CD4-positive, CD25-positive, alpha-beta regulatory T cell (primary cell): Measurements from ENCODE around the gene UBE2L6. TPM values are rescaled to one million over a fixed set of nuclear protein-coding genes. Genes with fewer than 3 reads are reported as not detected.
"Not testable (repeated sequence)": the region's sequence is repeated elsewhere in the genome, so short reads cannot be mapped to it uniquely, and the experiment has no call there.

Source experiments
- ATAC-seq, 2 donors: fragments of 150-1000 bp; cut with Tn5 transposase; one replicate each; pipeline ENCODE4 v1.10.0; 2021; ENCODE audit warnings: low read depth in 2 of 2, moderate number of reproducible peaks in 2 of 2, moderate library complexity in 1 of 2
- DNase-seq, 3 donors: peaks; one replicate each; pipeline versions ENCODE4 v3.0.0 to v3.0.0-alpha.2; 2012 to 2022; ENCODE audit warnings: mixed read lengths in 1 of 3
- H3K27ac ChIP-seq: one replicate; pipeline ENCODE4 v1.7.0; 2013; ENCODE audit warnings: mild to moderate bottlenecking, low read length; ENCODE audit not compliant: insufficient read depth, poor library complexity, severe bottlenecking
- H3K27me3 ChIP-seq: one replicate; pipeline ENCODE4 v1.7.0; 2013; ENCODE audit warnings: low read length; ENCODE audit not compliant: control insufficient read depth, insufficient read depth
- H3K36me3 ChIP-seq: one replicate; pipeline ENCODE4 v1.7.0; 2013; ENCODE audit warnings: mild to moderate bottlenecking, low read length, moderate library complexity; ENCODE audit not compliant: control insufficient read depth, insufficient read depth
- H3K4me1 ChIP-seq: 2 replicates; pipeline ENCODE4 v1.7.0; 2013; ENCODE audit warnings: mild to moderate bottlenecking, low read length; ENCODE audit not compliant: insufficient read depth, control insufficient read depth, poor library complexity, severe bottlenecking
- H3K4me3 ChIP-seq: one replicate; pipeline ENCODE4 v1.7.0; 2013; ENCODE audit warnings: low read depth, mild to moderate bottlenecking, low read length, moderate library complexity
- H3K9me3 ChIP-seq, 2 experiments: 1 replicate in 1 of 2; 2 replicates in 1 of 2; pipeline ENCODE4 v1.7.0; 2013; ENCODE audit warnings: low read length in 2 of 2, mild to moderate bottlenecking in 1 of 2, moderate library complexity in 1 of 2; ENCODE audit not compliant: control insufficient read depth in 2 of 2
- H3K27ac Mint-ChIP-seq, 3 donors: one replicate each; pipeline ENCODE4 v1.8.0; 2020 to 2022; ENCODE audit warnings: mild to moderate bottlenecking in 3 of 3, mixed read lengths in 3 of 3, moderate library complexity in 2 of 3
- H3K27me3 Mint-ChIP-seq: one replicate; pipeline ENCODE4 v1.8.0; 2022; ENCODE audit warnings: mild to moderate bottlenecking, mixed read lengths
- H3K36me3 Mint-ChIP-seq: one replicate; pipeline ENCODE4 v1.8.0; 2020; ENCODE audit warnings: mixed read lengths
- H3K4me1 Mint-ChIP-seq, 4 donors: one replicate each; pipeline ENCODE4 v1.8.0; 2020 to 2022; ENCODE audit warnings: mixed read lengths in 4 of 4, mild to moderate bottlenecking in 1 of 4
- H3K4me3 Mint-ChIP-seq, 4 donors: one replicate each; pipeline ENCODE4 v1.8.0; 2020 to 2022; ENCODE audit warnings: mild to moderate bottlenecking in 4 of 4, mixed read lengths in 4 of 4, moderate library complexity in 3 of 4
- H3K9me3 Mint-ChIP-seq, 7 donors: one replicate each; pipeline ENCODE4 v1.8.0; 2020 to 2022; ENCODE audit warnings: mixed read lengths in 7 of 7, mild to moderate bottlenecking in 3 of 7, moderate library complexity in 2 of 7
- polyA plus RNA-seq, 4 donors: library from polyadenylated mRNA; unstranded; fragments of 300-500 nt; fragmentation: Illumina TruSeq; gene quantifications; one replicate each; pipeline ENCODE4 v1.2.3, GENCODE V29; 2021
- total RNA-seq: library from RNA; stranded (reverse); gene quantifications from one replicate; pipeline ENCODE4 v1.2.3, GENCODE V29; 2022

The UBE2L6 gene
- total and polyA plus RNA-seq, 5 donors from 2014 or later: 103 to 406 (median 292) TPM

- DNase-seq (no peak), ATAC-seq (no peak)
- Mint-ChIP-seq H3K27ac (no peak overlapping the region), H3K9me3 (no peaks in the 10 kb centered on the region), H3K4me3 (no peak overlapping the region), H3K4me1 (peaks cover 0 to 5% (median 3%) of the 10 kb centered on the region in 4 donors), H3K27me3 (no peaks in the 10 kb centered on the region), H3K36me3 (peaks cover 14% of the 10 kb centered on the region)
- Histone ChIP-seq H3K27ac (no peak overlapping the region), H3K27me3 (no peaks in the 10 kb centered on the region), H3K9me3 (no peaks in the 10 kb centered on the region), H3K4me3 (no peak overlapping the region), H3K4me1 (no peaks in the 10 kb centered on the region), H3K36me3 (no peaks in the 10 kb centered on the region)
Observed at GRCh38 chr11:57541169-57541568, 26.3 kb downstream of the UBE2L6 start.

GRCh38 chr11:57539342-57539741 is 28.1 kb downstream of the UBE2L6 start:
- no peaks in the 10 kb centered on the region for H3K9me3 Mint-ChIP-seq
- Histone ChIP-seq H3K4me3 (no peak overlapping the region), H3K9me3 (no peaks in the 10 kb centered on the region), H3K4me1 (no peaks in the 10 kb centered on the region), H3K36me3 (no peaks in the 10 kb centered on the region), H3K27ac (no peak overlapping the region), H3K27me3 (no peaks in the 10 kb centered on the region)
- no peak overlapping the region for H3K4me3 Mint-ChIP-seq
- no peak for DNase-seq
- no peak for ATAC-seq
- peaks cover 0 to 3% (median 1%) of the 10 kb centered on the region in 4 donors for H3K4me1 Mint-ChIP-seq
- no peaks in the 10 kb centered on the region for H3K27me3 Mint-ChIP-seq
- peaks cover 16% of the 10 kb centered on the region for H3K36me3 Mint-ChIP-seq
- H3K27ac Mint-ChIP-seq: no peak overlapping the region

DNA sequence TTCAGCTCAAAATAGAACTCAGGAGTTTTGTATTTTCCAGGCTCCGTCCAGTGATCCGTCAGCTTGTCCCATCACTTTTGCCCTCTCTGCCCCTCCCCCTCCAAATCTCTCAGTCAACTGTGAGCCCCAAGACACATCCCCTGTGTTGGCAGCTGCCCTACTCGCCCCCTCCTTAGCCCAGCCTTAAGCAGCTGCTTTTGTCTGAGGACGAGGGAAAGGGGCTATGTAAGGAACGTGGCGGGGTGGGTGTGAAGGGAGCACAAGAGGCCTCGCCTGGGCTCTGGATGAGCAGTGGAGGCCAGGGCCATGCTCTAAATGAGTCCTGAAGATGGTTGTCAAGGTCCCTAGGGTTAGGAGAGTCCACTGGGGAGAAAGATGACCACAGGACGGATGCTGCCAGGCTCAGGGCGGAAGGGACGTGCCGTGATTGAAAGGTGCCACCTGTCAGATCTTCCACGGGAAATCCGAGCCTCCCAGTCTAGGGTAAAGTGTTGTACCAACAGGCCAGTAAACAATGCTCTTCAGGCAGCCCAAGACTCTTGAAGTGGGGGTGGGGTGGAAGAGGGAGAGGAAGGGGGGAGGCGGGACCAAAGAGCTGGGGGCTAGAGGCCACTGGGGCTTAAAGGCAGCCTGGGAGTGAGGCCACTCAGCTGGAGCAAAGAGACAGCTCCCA is 30.4 kb downstream of the UBE2L6 start, which contains the start of gene SMTNL1:
SMTNL1 (plus strand) TSS at position 649 of the 673 bp plus-strand sequence. CDS start 5,048 bp downstream, outside the sequence.
- H3K9me3 Mint-ChIP-seq: no peaks in the 10 kb centered on the region
- Histone ChIP-seq H3K36me3 (no peaks in the 10 kb centered on the region), H3K4me3 (no peak within 1 kb of the TSS), H3K27ac (no peak within 1 kb of the TSS), H3K4me1 (no peaks in the 10 kb centered on the region), H3K27me3 (no peaks in the 10 kb centered on the region), H3K9me3 (no peaks in the 10 kb centered on the region)
- H3K27me3 Mint-ChIP-seq: no peaks in the 10 kb centered on the region
- no peak within 1 kb of the TSS for H3K4me3 Mint-ChIP-seq
- H3K36me3 Mint-ChIP-seq: peaks cover 11% of the 10 kb centered on the region
- no peak for DNase-seq
- peaks cover 0 to 2% (median 0%) of the 10 kb centered on the region in 4 donors for H3K4me1 Mint-ChIP-seq
- H3K27ac Mint-ChIP-seq: no peak within 1 kb of the TSS
- no peak for ATAC-seq

DNA sequence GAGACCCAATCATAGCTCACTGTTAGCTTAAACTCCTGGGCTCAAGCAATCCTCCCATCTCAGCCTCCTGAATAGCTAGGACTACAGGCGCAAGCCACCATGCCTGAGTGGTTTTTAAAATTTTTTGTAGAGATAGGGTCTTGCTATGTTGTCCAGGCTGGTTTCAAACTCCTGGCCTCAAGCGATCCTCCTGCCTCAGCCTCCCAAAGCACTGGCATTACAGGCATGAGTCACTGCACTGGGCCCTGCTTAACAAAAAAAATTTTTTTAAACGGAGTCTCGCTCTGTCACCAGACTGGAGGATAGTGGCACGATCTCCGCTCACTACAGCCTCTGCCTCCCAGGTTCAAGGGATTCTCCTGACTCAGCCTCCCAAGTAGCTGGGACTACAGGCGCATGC is 33.0 kb downstream of the UBE2L6 start:
- H3K9me3 ChIP-seq, H3K27ac Mint-ChIP-seq, H3K4me3 ChIP-seq, H3K9me3 Mint-ChIP-seq, H3K27ac ChIP-seq, H3K27me3 Mint-ChIP-seq, ATAC-seq, H3K27me3 ChIP-seq, DNase-seq, H3K36me3 ChIP-seq, H3K36me3 Mint-ChIP-seq: not testable (repeated sequence)
- H3K4me1 ChIP-seq: peaks cover 22% of the 10 kb centered on the region
- Mint-ChIP-seq H3K4me1 (peaks cover 5 to 26% (median 15%) of the 10 kb centered on the region in 4 donors), H3K4me3 (peak overlapping the region in 1 of 4 donors; percentile 45)

DNA sequence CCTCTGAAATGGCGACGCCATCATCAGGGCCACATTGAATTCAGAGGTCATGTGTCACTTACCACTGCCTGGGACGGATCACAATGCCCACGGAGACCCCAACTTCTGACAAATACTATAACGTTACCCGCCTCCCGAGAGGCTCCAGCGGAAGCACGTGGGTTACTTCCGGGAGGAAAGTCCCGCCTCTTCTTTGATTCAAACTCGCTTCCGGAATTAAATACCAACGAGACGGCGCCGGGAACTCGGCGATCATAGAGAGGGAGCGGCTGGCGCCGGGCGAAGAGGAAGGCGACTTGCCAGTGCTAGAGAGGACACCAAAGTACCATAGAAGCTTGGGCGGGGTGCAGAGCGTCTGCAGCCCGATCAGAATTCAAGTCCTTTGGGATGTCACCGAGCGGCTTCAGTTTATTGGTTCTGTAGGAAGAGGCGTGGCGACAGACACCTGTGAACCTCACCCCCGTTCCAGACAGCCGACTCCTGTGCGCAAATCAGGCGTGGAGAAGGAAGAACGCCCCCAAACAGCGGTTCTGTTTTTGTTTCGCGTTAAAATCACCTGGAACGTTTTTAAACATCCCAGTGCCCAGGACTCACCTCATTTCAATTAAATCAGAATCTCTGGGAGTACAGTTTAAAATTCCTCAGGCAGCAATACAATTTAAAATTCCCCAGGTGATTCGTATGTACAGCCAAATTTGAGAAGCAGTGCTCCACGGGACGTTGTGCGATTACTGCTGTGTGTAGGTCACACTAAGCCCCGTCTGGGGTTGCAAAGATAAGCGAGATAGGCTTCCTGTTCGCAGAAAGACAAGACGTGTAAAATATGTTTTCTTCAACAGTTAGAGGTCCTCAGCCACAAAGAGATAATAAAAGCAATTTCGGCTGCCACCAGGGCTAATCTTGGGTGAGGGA is 36.6 kb downstream of the UBE2L6 start, which contains the start of gene TIMM10:
TIMM10 (minus strand) TSS at position 159 of the 912 bp plus-strand sequence. CDS start 565 bp downstream, outside the sequence.
- Mint-ChIP-seq H3K36me3 (no peaks in the 10 kb centered on the region), H3K27ac (peak within 1 kb of the TSS; percentile 92 to 98 (median 94)), H3K27me3 (no peaks in the 10 kb centered on the region), H3K4me1 (peaks cover 8 to 36% (median 21%) of the 10 kb centered on the region in 4 donors), H3K4me3 (peak within 1 kb of the TSS; percentile 85 to 95 (median 93)), H3K9me3 (no peaks in the 10 kb centered on the region)
- peaks cover 6% of the 10 kb centered on the region for H3K36me3 ChIP-seq
- no peaks in the 10 kb centered on the region for H3K9me3 ChIP-seq
- no peaks in the 10 kb centered on the region for H3K27me3 ChIP-seq
- H3K27ac ChIP-seq: peak within 1 kb of the TSS; percentile 90
- H3K4me1 ChIP-seq: peaks cover 23% of the 10 kb centered on the region
- DNase-seq (peak; percentile 88 to 99 (median 95)), ATAC-seq (peak; percentile 95 to 96)
- peak within 1 kb of the TSS; percentile 91 for H3K4me3 ChIP-seq

- peaks cover under 1% of the 10 kb centered on the region for H3K36me3 Mint-ChIP-seq
- H3K27me3 ChIP-seq: no peaks in the 10 kb centered on the region
- peak overlapping the region; percentile 91 for H3K4me3 ChIP-seq
- peak overlapping the region; percentile 92 to 98 (median 94) for H3K27ac Mint-ChIP-seq
- peaks cover 8 to 36% (median 21%) of the 10 kb centered on the region in 4 donors for H3K4me1 Mint-ChIP-seq
- H3K4me1 ChIP-seq: peaks cover 23% of the 10 kb centered on the region
- H3K9me3 ChIP-seq: no peaks in the 10 kb centered on the region
- DNase-seq (no peak), ATAC-seq (no peak)
- peak overlapping the region; percentile 85 to 95 (median 93) for H3K4me3 Mint-ChIP-seq
- H3K27ac ChIP-seq: peak overlapping the region; percentile 90
- no peaks in the 10 kb centered on the region for H3K27me3 Mint-ChIP-seq
- no peaks in the 10 kb centered on the region for H3K9me3 Mint-ChIP-seq
- H3K36me3 ChIP-seq: peaks cover 6% of the 10 kb centered on the region
Observed at GRCh38 chr11:57530215-57530595, 37.3 kb downstream of the UBE2L6 start.

GRCh38 chr11:57529012-57529411 is 38.5 kb downstream of the UBE2L6 start:
- Histone ChIP-seq H3K4me3 (no peak overlapping the region), H3K9me3 (no peaks in the 10 kb centered on the region), H3K36me3 (peaks cover 6% of the 10 kb centered on the region), H3K27ac (no peak overlapping the region), H3K27me3 (no peaks in the 10 kb centered on the region), H3K4me1 (peaks cover 23% of the 10 kb centered on the region)
- Mint-ChIP-seq H3K36me3 (peaks cover 5% of the 10 kb centered on the region), H3K27ac (no peak overlapping the region), H3K27me3 (no peaks in the 10 kb centered on the region), H3K4me1 (peaks cover 8 to 36% (median 21%) of the 10 kb centered on the region in 4 donors), H3K4me3 (peak overlapping the region in 1 of 4 donors; percentile 85), H3K9me3 (no peaks in the 10 kb centered on the region)
- ATAC-seq: no peak
- DNase-seq: no peak
